GM19239 (cell line): Measurements from ENCODE around the gene CHSY3.

Experiments
- DNase-seq: peaks from one replicate; pipeline ENCODE4 v3.0.0; 2011; ENCODE audit warnings: low spot score; ENCODE audit not compliant: insufficient read length
- FAIRE-seq: peaks from 2 replicates; lab custom pipeline; 2011; peaks lifted over from hg19 to GRCh38; lab: Jason Lieb, UNC

Gene CHSY3

GRCh38 chr5:130068988-130069387 is 164.7 kb downstream of the CHSY3 start:
- DNase-seq: no peak
- FAIRE-seq: no peak

- FAIRE-seq (no peak), DNase-seq (no peak)
These were observed 170.6 kb downstream of the CHSY3 start for GRCh38 chr5:130074820-130075219.

GRCh38 chr5:130077007-130077406 is 172.7 kb downstream of the CHSY3 start:
- FAIRE-seq: no peak
- DNase-seq: no peak

- FAIRE-seq (no peak), DNase-seq (no peak)
These were observed 174.4 kb downstream of the CHSY3 start for GRCh38 chr5:130078661-130079060.

- FAIRE-seq (peak; percentile 23), DNase-seq (no peak)
These were observed 186.5 kb downstream of the CHSY3 start for GRCh38 chr5:130090569-130091270.

- FAIRE-seq (no peak), DNase-seq (no peak)
These were observed 188.7 kb downstream of the CHSY3 start for GRCh38 chr5:130092991-130093390.

- FAIRE-seq: no peak
These were observed 192.2 kb downstream of the CHSY3 start for GRCh38 chr5:130096483-130096882.

GRCh38 chr5:130099008-130099407 is 194.7 kb downstream of the CHSY3 start:
- no peak for DNase-seq
- FAIRE-seq: no peak

More at GRCh38 chr5:130096483-130096882, 192.2 kb downstream of the CHSY3 start:
- no peak for DNase-seq

GRCh38 chr5:130102375-130102774 is 198.1 kb downstream of the CHSY3 start:
- FAIRE-seq: no peak

GRCh38 chr5:130102960-130103359 is 198.7 kb downstream of the CHSY3 start:
- FAIRE-seq: no peak
- DNase-seq: no peak

More at GRCh38 chr5:130102375-130102774, 198.1 kb downstream of the CHSY3 start:
- DNase-seq: no peak

GRCh38 chr5:130104895-130105688 is 200.8 kb downstream of the CHSY3 start:
- no peak for FAIRE-seq
- no peak for DNase-seq

- DNase-seq: no peak
- no peak for FAIRE-seq
These were observed 202.2 kb downstream of the CHSY3 start for GRCh38 chr5:130106480-130106879.

- FAIRE-seq (no peak), DNase-seq (no peak)
These were observed 204.9 kb downstream of the CHSY3 start for GRCh38 chr5:130109152-130109551.

- DNase-seq: no peak
- FAIRE-seq: no peak
These were observed 206.1 kb downstream of the CHSY3 start for GRCh38 chr5:130110328-130110727.

- DNase-seq (no peak), FAIRE-seq (peak; percentile 70)
These were observed 207.5 kb downstream of the CHSY3 start for GRCh38 chr5:130111746-130112145.

GRCh38 chr5:130112246-130112645 is 208.0 kb downstream of the CHSY3 start:
- no peak for DNase-seq
- no peak for FAIRE-seq

- no peak for DNase-seq
- FAIRE-seq: no peak
These were observed 211.4 kb downstream of the CHSY3 start for GRCh38 chr5:130115686-130116085.

GRCh38 chr5:130116462-130116861 is 212.2 kb downstream of the CHSY3 start:
- FAIRE-seq (no peak), DNase-seq (no peak)

GRCh38 chr5:130116972-130117371 is 212.7 kb downstream of the CHSY3 start:
- FAIRE-seq (no peak), DNase-seq (no peak)

- FAIRE-seq: no peak
- no peak for DNase-seq
These were observed 222.5 kb downstream of the CHSY3 start for GRCh38 chr5:130126746-130127145.

GRCh38 chr5:130135506-130135905 is 231.2 kb downstream of the CHSY3 start:
- DNase-seq: no peak
- no peak for FAIRE-seq
